Astrocyte of the hippocampus (primary cell): ENCODE results near the gene DGKI.

ENCODE experiments used
- DNase-seq: peaks from one replicate; pipeline ENCODE4 v3.0.0; 2011; ENCODE audit warnings: low read depth, low spot score

The DGKI gene

GRCh38 chr7:137689761-137690160 is 157.0 kb downstream of the DGKI start:
- DNase-seq = no peak

GRCh38 chr7:137687556-137688265 is 159.1 kb downstream of the DGKI start:
- peak; percentile 72 for DNase-seq

DNA sequence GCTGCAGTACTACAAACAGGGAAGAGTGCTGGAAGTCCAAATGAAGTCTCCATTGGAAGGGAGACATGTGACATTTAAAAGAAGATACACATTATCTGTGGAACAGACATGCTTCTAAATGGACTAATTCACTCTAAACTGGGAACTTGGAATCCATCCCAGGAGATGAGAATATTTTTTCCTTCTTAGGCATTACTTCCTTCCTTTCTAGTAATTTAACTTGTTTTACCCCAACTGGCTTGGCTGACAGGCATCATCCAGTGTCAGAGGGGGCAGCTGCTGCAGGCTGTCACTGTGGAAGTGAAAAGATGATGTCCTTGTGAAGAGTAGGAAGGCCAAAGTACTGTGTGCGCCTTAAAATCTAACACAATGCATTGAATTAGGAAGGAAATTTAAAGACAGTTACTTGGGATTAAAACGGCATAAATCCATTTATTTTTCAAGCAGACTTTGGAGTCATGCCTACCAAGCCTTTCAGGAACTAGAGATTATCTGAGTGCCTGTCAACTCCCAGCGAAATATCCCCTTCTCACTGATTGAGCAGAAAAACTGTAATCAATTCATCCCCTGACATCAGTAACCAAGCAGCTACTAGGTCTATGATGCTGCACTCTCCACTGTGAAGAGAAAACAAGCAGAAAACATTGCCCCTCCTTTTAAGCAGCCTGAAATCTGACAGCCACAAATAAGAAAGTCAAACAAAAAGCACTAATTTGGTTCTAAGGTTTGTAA is 161.2 kb downstream of the DGKI start:
- DNase-seq = no peak

DNA sequence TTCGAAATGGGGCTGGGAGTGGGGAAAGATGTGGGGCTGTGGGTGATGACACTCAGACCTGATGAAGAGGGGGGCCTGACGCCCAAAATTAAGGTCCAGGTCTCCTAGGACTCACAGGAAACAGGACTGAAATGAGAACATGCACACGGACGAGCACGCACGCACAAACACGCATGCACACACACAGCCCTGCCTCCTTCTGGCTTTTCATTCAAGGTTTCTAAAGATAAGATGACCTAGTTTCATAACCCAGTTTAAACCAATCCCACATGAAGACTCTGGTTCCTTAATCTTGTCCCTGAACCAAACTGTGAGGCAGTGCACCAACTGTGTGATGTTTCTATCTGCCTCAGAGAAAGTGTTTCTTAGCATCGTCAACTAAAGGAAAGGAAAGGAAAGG is 162.0 kb downstream of the DGKI start:
- no peak for DNase-seq

DNA sequence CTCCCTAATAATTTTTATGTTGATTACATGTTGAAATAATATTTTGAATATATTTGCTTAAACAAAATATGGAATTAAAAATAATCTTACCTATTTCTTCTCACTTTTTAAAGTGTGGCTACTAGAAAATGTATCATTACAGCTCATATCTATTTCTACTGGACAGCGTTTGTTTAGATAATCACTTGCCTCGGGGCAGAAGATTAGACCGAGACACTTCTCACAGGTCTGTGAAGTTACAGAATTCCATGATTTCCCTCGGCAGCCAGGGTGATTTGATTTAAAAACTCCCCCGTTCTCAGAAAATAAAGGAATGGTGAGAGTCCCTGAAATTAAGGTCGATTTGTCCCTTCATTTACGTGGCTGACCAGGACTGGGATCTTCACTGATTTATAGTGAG is 162.5 kb downstream of the DGKI start:
- no peak for DNase-seq

DNA sequence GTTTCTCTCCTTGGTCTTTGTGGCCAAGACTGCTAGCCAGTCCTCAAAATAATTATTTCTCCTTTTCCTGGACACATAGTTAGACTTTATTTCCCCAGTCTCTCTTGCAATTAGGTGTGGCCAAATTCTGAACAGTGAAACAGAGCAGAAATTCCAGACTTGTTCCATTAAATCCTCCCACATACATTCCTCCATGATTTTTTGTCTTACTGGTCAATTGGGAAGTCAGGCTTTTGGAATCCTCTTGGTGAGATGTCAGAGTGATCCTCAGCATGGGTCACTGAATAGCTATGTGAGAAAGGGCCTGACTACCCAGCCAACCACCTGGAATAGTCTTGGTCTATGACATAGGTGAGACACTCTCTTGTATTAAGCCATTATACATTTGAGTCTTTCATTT is 164.2 kb downstream of the DGKI start:
- DNase-seq = peak; percentile 69

DNA sequence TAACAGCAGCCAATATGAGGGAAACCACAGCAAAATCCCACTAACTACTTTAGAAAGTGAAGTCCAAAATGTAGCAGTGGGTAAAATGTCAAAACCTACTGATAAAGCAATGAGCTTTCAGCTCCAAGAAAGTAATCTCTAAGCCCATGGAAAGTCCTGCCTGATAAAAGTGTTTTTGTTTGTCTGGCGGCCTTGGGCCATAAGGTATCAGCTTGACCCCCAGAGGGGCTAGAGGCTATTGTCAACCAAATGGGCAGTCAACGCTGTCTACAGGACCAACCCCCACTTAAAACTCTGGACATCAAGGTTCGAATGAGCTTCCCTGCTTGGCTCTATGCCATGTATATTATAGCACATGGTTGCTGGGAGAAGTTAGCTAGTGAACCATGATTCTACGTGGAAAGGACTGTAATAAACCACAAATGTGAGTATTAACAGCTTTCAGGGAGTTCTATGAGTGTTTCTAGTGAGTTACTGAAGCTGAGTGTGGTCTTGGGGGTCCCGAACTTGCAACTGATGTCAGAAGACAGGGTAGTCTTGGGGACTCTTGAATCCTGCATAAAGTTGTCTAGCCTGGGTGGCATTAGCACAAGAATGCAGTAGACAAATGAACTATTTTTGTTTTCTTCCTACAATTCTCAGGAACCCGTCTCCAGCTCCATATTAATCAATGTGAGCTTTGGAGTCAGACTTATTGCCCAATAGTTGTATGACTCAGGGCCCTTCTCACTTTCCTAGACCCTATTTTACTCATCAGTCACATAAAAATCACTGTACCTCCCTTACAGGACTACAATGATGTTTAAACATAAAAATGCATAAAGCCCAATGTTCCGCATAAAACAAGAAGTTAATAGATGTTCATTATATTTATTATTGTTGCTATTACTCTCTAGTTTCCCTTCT is 164.9 kb downstream of the DGKI start:
- peak; percentile 66 for DNase-seq

GRCh38 chr7:137674551-137675409 is 172.0 kb downstream of the DGKI start:
- DNase-seq = no peak

- DNase-seq = no peak
Observed at GRCh38 chr7:137674048-137674447, 172.7 kb downstream of the DGKI start.

DNA sequence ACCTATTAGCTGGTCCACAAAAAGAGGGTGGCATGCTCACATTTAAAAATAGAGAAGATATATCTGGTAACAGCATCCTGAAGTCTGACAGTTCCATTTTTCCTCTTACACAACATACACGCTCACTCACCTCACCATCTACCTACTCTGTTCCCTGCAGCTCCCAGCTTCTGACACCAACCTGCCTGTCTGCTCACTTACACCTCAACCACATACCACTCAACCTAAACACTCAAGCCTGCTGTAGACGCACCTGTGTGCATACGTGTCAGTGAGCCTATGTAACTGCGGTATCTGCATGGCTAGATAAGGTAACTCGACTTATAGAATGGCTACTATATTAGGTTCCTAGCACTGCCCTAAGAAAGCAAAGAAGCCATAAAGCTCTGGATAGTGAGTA is 174.9 kb downstream of the DGKI start:
- DNase-seq = no peak

DNA sequence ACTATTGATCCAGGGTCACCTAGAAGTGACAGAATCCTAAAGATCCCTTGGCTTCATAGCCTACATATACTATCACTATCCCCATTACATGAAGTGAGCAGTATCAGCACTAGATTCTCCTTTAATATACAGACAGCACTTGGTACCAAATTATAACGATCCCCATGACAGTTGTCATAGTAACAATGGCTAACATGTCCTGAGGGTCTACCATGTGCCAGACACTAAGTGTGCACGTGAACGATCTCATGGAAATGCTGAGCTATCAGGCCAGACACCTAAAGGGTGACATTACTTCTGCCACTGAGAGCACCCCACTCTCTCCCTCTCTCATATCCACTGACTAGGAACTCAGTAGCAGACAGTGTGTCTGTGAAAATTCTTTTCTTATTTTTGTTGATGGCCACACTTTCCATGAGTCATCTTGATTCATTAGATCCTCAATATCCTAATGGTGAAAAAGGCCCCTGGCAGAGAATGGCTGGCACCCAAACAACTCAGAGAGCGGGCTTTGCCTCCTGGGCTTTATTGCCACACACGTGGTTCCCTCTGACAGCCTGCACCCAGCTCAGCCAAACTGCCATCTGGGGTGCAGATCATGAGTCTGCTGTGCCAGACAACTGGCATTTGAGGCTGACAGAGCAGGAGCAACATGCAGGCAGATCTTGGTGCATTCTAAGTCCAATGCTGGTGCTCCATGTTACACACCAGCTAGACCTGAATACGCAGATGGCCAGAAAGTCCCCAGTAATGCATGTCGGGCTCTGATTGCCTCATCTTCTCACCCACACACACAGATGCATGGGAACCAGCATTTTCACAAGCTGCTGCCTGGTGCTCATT is 176.3 kb downstream of the DGKI start:
- peak; percentile 73 for DNase-seq

- DNase-seq = peak; percentile 67
Observed at GRCh38 chr7:137669706-137670105, 177.1 kb downstream of the DGKI start.

DNA sequence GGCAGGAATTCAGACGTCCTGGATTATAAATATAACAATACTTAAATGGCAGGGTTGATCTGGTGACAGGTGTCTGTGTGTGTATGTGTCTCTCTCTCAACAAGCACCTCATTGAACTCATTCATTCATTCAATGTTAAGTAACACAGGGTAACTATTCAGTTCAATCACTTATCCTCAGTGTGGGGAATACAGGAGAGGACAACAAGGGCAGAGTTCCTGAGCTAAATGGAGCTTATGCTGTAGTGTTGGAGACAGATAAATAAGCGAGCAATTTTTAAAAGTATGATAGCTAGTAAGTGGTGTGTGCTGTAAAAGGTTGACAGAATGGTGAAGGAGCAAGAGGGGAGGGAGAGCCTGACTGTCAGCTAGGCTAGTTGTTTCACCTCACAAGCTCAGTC is 178.4 kb downstream of the DGKI start:
- no peak for DNase-seq

DNA sequence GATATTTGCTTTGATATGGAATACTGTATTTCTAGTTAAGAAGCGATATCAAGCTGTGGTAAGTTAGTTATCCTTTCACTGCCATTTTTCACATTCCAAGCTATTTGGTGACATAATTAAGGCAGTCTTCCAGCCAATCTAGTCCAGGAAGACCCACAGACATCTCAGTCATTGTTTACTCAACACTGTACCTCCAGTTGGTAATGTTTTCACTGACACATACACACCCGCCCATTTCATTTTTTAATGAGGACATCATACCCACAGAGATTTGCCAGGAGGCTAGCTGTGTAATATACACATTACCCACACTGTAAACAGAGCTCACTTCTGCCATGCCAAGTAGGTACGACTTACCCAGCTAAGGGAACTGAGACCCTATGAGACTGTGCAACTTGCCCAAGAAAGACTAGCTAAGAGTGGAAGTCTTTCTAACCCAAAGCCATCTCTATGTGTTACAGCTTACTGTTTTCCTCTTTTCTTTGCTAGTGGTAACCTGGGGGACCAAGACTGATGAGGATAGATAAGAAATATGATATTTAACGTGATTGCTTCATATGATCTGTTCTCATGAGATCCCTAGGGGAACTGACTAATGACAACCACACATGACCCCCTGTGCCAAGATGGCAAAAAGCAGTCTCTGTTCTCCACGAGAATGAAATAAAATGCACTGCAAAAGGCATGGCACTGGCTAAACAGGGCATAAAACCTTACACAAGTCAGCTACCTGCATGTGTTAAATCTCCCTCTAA is 179.0 kb downstream of the DGKI start:
- DNase-seq = peak; percentile 85

- DNase-seq = no peak
Observed at GRCh38 chr7:137664846-137665245, 181.9 kb downstream of the DGKI start.

GRCh38 chr7:137661634-137662033 is 185.1 kb downstream of the DGKI start:
- peak; percentile 20 for DNase-seq

GRCh38 chr7:137658190-137658900 is 188.4 kb downstream of the DGKI start:
- no peak for DNase-seq

GRCh38 chr7:137657476-137658189 is 189.1 kb downstream of the DGKI start:
- DNase-seq = no peak
